DOHH2 (cell line): Measurements from ENCODE around the gene P2RX6.

Source experiments
- H3F3A ChIP-seq: fragments of 200-600 bp; sonication (generic), shearing (Covaris generic); 2 replicates; pipeline ENCODE4 v1.6.0; 2016; ENCODE audit warnings: antibody characterized with exemption, mild to moderate bottlenecking; ENCODE audit not compliant: control insufficient read depth, insufficient read depth
- H3K27ac ChIP-seq: fragments of 200-600 bp; sonication (generic); 2 replicates; pipeline ENCODE4 v1.5.1; 2014; ENCODE audit warnings: low read depth, mild to moderate bottlenecking, low read length, moderate library complexity
- H3K27me3 ChIP-seq: fragments of 200-600 bp; sonication (generic); 2 replicates; pipeline ENCODE4 v1.6.1; 2014; ENCODE audit warnings: mild to moderate bottlenecking, low read length, mixed read lengths; ENCODE audit not compliant: control insufficient read depth
- H3K36me3 ChIP-seq: fragments of 200-600 bp; sonication (generic); 2 replicates; pipeline ENCODE4 v1.6.1; 2014; ENCODE audit warnings: mild to moderate bottlenecking, low read length, moderate library complexity, mixed read lengths; ENCODE audit not compliant: control insufficient read depth
- H3K4me1 ChIP-seq: fragments of 200-600 bp; sonication (generic); 2 replicates; pipeline ENCODE4 v1.6.1; 2014; ENCODE audit warnings: mild to moderate bottlenecking, low read length, mixed read lengths; ENCODE audit not compliant: control insufficient read depth
- H3K4me2 ChIP-seq: fragments of 200-600 bp; sonication (generic); 2 replicates; pipeline ENCODE4 v1.6.0; 2014; ENCODE audit warnings: mild to moderate bottlenecking, low read length, moderate library complexity
- H3K4me3 ChIP-seq: fragments of 200-600 bp; sonication (generic); 2 replicates; pipeline ENCODE4 v1.5.1; 2014; ENCODE audit warnings: mild to moderate bottlenecking, low read length, mixed read lengths
- H3K79me2 ChIP-seq: fragments of 200-600 bp; sonication (generic); 2 replicates; pipeline ENCODE4 v1.6.1; 2014; ENCODE audit warnings: mild to moderate bottlenecking, low read length, mixed read lengths; ENCODE audit not compliant: control insufficient read depth
- H3K9me2 ChIP-seq: fragments of 200-600 bp; sonication (generic); replicated peaks from 2 replicates; pipeline ENCODE4 v1.6.1; 2014; ENCODE audit warnings: mild to moderate bottlenecking, low read length, mixed read lengths; ENCODE audit not compliant: control insufficient read depth
- H3K9me3 ChIP-seq: fragments of 200-600 bp; sonication (generic); 2 replicates; pipeline ENCODE4 v1.6.1; 2014; ENCODE audit warnings: antibody characterized with exemption, low read length, mixed read lengths; ENCODE audit not compliant: control insufficient read depth, insufficient read depth
- H4K20me1 ChIP-seq: fragments of 200-600 bp; sonication (generic); 2 replicates; pipeline ENCODE4 v1.6.0; 2014; ENCODE audit warnings: low read depth, mild to moderate bottlenecking, antibody characterized with exemption, low read length, moderate library complexity; ENCODE audit not compliant: control insufficient read depth, insufficient read depth
- EZH2phosphoT487 ChIP-seq: fragments of 200-600 bp; sonication (generic); IDR thresholded peaks from 2 replicates; pipeline ENCODE4 v1.6.1; 2017; ENCODE audit warnings: borderline replicate concordance, mild to moderate bottlenecking, antibody characterized with exemption, low read length, moderate library complexity, mixed read lengths
- TF ChIP-seq, protein P1 (sequence below): fragments of 200-600 bp; sonication (generic); IDR thresholded peaks from one replicate; pipeline ENCODE4 v1.5.1; 2014; ENCODE audit warnings: antibody characterized with exemption, mild to moderate bottlenecking, low read depth, low read length; ENCODE audit not compliant: poor library complexity, severe bottlenecking

The P2RX6 gene

DNA sequence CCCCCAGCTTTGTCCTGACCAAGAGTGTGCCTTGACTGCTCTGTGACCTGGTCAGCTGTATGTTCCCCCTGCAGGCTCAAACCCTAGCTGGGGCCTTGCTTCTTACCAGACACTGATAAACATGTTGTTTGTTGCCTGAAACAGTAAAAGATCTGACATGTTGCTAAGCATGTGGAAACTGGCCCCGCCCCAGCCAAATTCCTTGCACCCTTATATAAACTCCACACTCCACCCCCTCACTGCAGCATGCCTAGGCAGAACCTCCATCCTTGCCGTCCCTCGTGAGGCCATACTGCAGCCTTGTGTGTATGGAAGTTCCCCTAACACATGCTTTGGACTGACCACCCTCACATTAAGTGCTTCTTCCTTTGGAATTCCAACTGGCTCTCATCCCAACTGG is 58.1 kb downstream of the P2RX6 start:
- no peaks in the 10 kb centered on the region for H3K36me3 ChIP-seq
- no peaks in the 10 kb centered on the region for H4K20me1 ChIP-seq
- no peaks in the 10 kb centered on the region for H3F3A ChIP-seq
- H3K9me3 ChIP-seq: no peaks in the 10 kb centered on the region
- no peaks in the 10 kb centered on the region for H3K9me2 ChIP-seq
- H3K4me2 ChIP-seq: no peak overlapping the region
- H3K4me1 ChIP-seq: no peaks in the 10 kb centered on the region
- no peak overlapping the region for H3K4me3 ChIP-seq
- no peaks in the 10 kb centered on the region for H3K27me3 ChIP-seq
- H3K79me2 ChIP-seq: no peaks in the 10 kb centered on the region
- no peak overlapping the region for H3K27ac ChIP-seq
- TF ChIP-seq EZH2phosphoT487: no peak
- TF ChIP-seq, protein P1, sequence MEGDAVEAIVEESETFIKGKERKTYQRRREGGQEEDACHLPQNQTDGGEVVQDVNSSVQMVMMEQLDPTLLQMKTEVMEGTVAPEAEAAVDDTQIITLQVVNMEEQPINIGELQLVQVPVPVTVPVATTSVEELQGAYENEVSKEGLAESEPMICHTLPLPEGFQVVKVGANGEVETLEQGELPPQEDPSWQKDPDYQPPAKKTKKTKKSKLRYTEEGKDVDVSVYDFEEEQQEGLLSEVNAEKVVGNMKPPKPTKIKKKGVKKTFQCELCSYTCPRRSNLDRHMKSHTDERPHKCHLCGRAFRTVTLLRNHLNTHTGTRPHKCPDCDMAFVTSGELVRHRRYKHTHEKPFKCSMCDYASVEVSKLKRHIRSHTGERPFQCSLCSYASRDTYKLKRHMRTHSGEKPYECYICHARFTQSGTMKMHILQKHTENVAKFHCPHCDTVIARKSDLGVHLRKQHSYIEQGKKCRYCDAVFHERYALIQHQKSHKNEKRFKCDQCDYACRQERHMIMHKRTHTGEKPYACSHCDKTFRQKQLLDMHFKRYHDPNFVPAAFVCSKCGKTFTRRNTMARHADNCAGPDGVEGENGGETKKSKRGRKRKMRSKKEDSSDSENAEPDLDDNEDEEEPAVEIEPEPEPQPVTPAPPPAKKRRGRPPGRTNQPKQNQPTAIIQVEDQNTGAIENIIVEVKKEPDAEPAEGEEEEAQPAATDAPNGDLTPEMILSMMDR: no peak

DNA sequence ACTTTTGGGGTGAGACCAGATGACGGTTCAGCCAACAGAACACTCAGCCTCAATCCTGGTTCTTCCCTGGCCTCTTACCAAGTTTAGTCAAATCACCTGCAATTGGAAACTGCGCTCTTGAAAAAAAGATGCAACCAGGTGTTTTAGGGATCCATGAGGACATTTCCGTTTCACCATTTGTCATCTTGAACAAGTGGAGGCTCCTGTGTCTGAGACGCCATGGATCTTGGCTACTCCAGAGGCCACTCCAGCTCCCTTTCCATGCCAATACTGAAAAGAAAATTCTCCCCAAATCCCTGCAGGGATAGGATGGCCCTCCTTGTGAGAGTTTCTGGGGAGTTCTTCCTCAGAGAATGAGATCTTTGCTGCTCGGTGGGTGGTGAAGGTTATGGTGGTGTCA is 58.5 kb downstream of the P2RX6 start:
- Histone ChIP-seq H3K4me1 (no peaks in the 10 kb centered on the region), H3K27ac (no peak overlapping the region), H3K9me3 (no peaks in the 10 kb centered on the region), H3K79me2 (no peaks in the 10 kb centered on the region), H3K27me3 (no peaks in the 10 kb centered on the region), H4K20me1 (no peaks in the 10 kb centered on the region), H3K4me2 (no peak overlapping the region), H3F3A (no peaks in the 10 kb centered on the region), H3K36me3 (no peaks in the 10 kb centered on the region), H3K4me3 (no peak overlapping the region), H3K9me2 (no peaks in the 10 kb centered on the region)
- TF ChIP-seq EZH2phosphoT487: no peak
- TF ChIP-seq, protein P1: no peak

DNA sequence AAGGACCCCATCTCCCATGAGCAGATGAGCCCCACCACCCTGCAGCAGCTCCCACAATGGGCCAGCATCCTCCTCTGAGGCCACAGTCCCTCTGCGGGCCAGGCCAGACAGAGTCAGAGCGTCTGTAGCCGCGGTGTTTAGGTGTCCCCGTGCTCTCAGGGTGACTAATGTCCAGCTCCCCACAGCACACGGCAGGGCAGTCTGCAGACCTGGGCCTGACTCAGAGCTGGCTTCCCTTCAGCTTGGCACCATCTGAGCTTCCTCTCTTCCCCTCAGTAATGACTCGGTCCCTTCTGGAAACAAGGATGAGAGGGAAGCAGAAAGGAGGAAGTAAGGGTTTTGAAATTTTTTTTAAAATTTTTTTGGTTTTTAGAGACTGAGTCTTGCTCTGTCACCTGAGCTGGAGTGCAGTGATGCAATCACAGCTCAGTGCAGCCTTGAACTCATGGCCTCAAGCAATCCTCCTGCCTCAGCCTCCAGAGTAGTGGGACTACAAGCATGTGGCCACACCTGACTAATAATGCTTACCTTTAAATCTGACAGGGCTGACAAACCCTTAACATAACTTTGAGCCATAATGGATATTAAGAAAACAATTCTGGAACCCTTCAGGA is 59.2 kb downstream of the P2RX6 start:
- Histone ChIP-seq H3K9me2 (no peaks in the 10 kb centered on the region), H3K4me3 (no peak overlapping the region), H3K27me3 (no peaks in the 10 kb centered on the region), H4K20me1 (no peaks in the 10 kb centered on the region), H3F3A (no peaks in the 10 kb centered on the region), H3K9me3 (no peaks in the 10 kb centered on the region), H3K27ac (no peak overlapping the region), H3K79me2 (no peaks in the 10 kb centered on the region), H3K4me2 (no peak overlapping the region), H3K4me1 (no peaks in the 10 kb centered on the region), H3K36me3 (no peaks in the 10 kb centered on the region)
- TF ChIP-seq EZH2phosphoT487: no peak
- TF ChIP-seq, protein P1: no peak
